Measurements from ENCODE around the gene BBLN.

BBLN gene

DNA sequence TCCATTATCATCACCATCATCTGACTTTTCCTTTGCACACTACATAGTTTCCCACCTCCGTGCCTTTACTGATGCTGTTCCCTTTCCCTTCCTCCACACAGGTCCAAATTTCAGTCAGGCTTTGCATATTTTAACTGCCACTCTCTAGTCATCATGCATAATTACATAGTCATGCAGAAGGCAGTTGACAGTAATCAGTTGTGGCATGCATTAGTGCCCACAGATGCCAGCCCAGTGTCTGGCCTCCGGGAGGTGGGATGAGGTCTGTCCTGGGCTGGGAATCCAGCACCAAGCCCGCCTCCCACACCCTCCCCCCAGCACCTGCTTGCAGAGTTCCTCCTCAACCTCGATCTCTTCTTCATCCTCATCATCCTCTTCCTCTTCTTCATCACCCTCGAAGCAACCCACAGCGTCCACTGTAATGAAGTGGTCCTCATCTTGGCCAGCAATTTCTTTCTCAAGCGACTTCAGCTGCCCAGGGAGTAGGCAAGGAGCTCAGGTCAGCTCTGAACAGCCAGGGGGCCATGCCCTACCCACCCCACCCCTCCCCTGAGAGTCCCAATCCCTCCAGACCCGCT is 8.8 kb downstream of the BBLN start:
- DNase-seq (ENCODE audit: low spot score) (peak; percentile 39), ATAC-seq (ENCODE audit: low read depth) (no peak)
- no peaks in the 10 kb centered on the region for H3K27me3 ChIP-seq (ENCODE audit: insufficient read depth, poor library complexity, severe bottlenecking)
- H3K4me1 ChIP-seq (ENCODE audit: insufficient read depth, poor library complexity, severe bottlenecking), result no peaks in the 10 kb centered on the region
- TF ChIP-seq, protein P1, sequence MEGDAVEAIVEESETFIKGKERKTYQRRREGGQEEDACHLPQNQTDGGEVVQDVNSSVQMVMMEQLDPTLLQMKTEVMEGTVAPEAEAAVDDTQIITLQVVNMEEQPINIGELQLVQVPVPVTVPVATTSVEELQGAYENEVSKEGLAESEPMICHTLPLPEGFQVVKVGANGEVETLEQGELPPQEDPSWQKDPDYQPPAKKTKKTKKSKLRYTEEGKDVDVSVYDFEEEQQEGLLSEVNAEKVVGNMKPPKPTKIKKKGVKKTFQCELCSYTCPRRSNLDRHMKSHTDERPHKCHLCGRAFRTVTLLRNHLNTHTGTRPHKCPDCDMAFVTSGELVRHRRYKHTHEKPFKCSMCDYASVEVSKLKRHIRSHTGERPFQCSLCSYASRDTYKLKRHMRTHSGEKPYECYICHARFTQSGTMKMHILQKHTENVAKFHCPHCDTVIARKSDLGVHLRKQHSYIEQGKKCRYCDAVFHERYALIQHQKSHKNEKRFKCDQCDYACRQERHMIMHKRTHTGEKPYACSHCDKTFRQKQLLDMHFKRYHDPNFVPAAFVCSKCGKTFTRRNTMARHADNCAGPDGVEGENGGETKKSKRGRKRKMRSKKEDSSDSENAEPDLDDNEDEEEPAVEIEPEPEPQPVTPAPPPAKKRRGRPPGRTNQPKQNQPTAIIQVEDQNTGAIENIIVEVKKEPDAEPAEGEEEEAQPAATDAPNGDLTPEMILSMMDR (IDR thresholded peaks at IDR 0.05; ENCODE audit: poor library complexity, severe bottlenecking), result no peak
- no peaks in the 10 kb centered on the region for H3K9me3 ChIP-seq (ENCODE audit: severe bottlenecking)
- H3K36me3 ChIP-seq (ENCODE audit: low read depth), result peaks cover 72% of the 10 kb centered on the region
- no peak overlapping the region for H3K27ac ChIP-seq (ENCODE audit: poor library complexity, severe bottlenecking)
- H3K4me3 ChIP-seq (ENCODE audit: severe bottlenecking), result no peak overlapping the region

DNA sequence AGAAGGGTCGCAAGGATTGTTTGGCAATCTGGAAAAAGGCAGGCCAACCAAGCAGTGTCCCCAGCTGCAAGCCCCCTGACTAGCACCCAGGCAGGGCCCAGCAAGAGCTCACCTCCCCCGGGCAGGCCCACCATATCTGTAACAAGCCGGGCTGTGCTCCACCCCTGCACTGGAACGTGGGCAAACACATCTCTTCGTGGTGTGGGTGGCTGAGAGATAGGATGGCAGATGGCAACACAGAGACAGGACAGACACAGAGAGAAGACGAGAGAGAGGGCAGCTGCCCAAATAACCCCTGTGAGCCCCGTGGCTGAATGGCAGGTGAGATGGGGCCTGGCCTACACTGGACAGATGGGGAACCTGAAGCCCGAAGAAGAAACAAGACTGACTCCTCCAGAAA is 9.4 kb downstream of the BBLN start:
- Histone ChIP-seq H3K4me3 (ENCODE audit: severe bottlenecking) (no peak overlapping the region), H3K36me3 (ENCODE audit: low read depth) (peaks cover 66% of the 10 kb centered on the region), H3K27ac (ENCODE audit: poor library complexity, severe bottlenecking) (no peak overlapping the region), H3K4me1 (ENCODE audit: insufficient read depth, poor library complexity, severe bottlenecking) (no peaks in the 10 kb centered on the region), H3K9me3 (ENCODE audit: severe bottlenecking) (no peaks in the 10 kb centered on the region), H3K27me3 (ENCODE audit: insufficient read depth, poor library complexity, severe bottlenecking) (no peaks in the 10 kb centered on the region)
- TF ChIP-seq, protein P1 (IDR thresholded peaks at IDR 0.05; ENCODE audit: poor library complexity, severe bottlenecking), result no peak
- ATAC-seq (ENCODE audit: low read depth) (no peak), DNase-seq (ENCODE audit: low spot score) (peak; percentile 45)

DNA sequence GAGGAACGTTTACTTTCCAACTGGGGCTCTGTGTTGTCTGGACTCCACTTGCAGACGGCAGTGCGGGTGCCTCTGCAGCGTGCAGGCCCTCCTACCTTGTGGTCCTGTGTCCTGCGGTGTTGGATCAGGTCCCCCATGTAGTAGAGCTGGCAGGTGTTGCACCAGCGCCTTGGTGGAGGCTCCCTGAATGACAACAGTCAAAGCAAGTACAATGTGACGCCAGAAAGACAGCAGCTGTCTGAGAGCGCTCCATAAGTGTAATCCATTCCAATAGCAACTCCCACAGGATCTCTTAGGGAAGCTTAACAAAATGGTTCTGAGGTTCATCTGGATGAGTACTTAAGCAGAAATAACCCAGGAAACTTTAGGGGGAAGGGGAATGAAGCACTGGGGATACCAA is 9.9 kb downstream of the BBLN start:
- TF ChIP-seq, protein P1 (IDR thresholded peaks at IDR 0.05; ENCODE audit: poor library complexity, severe bottlenecking), result no peak
- no peak overlapping the region for H3K27ac ChIP-seq (ENCODE audit: poor library complexity, severe bottlenecking)
- no peaks in the 10 kb centered on the region for H3K27me3 ChIP-seq (ENCODE audit: insufficient read depth, poor library complexity, severe bottlenecking)
- no peak overlapping the region for H3K4me3 ChIP-seq (ENCODE audit: severe bottlenecking)
- DNase-seq (ENCODE audit: low spot score) (no peak), ATAC-seq (ENCODE audit: low read depth) (no peak)
- peaks cover 66% of the 10 kb centered on the region for H3K36me3 ChIP-seq (ENCODE audit: low read depth)
- H3K4me1 ChIP-seq (ENCODE audit: insufficient read depth, poor library complexity, severe bottlenecking), result no peaks in the 10 kb centered on the region
- H3K9me3 ChIP-seq (ENCODE audit: severe bottlenecking), result no peaks in the 10 kb centered on the region

DNA sequence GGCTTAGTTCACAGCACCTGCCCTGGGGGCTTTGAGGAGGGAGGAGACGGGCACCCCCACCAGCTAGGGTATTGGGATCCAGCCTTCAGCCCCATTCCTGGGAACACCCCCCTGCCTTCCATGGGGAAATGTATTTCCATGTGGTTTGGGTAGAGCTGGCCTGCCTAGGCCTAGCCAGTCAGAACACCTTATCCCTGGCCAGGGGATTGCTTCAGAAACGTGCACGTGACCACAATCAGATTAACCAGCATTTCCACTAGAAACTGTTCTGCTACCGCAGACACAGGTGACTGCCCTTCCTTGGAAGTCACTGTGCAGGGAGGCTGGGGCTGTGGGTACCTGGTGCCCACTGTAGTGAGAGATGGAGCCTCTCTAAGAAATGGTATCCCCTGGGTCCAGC is 14.0 kb downstream of the BBLN start:
- Histone ChIP-seq H3K9me3 (ENCODE audit: severe bottlenecking) (no peaks in the 10 kb centered on the region), H3K36me3 (ENCODE audit: low read depth) (peaks cover 73% of the 10 kb centered on the region), H3K27ac (ENCODE audit: poor library complexity, severe bottlenecking) (no peak overlapping the region), H3K4me1 (ENCODE audit: insufficient read depth, poor library complexity, severe bottlenecking) (no peaks in the 10 kb centered on the region), H3K4me3 (ENCODE audit: severe bottlenecking) (no peak overlapping the region), H3K27me3 (ENCODE audit: insufficient read depth, poor library complexity, severe bottlenecking) (no peaks in the 10 kb centered on the region)
- DNase-seq (ENCODE audit: low spot score) (no peak), ATAC-seq (ENCODE audit: low read depth) (no peak)
- TF ChIP-seq, protein P1 (IDR thresholded peaks at IDR 0.05; ENCODE audit: poor library complexity, severe bottlenecking), result no peak

DNA sequence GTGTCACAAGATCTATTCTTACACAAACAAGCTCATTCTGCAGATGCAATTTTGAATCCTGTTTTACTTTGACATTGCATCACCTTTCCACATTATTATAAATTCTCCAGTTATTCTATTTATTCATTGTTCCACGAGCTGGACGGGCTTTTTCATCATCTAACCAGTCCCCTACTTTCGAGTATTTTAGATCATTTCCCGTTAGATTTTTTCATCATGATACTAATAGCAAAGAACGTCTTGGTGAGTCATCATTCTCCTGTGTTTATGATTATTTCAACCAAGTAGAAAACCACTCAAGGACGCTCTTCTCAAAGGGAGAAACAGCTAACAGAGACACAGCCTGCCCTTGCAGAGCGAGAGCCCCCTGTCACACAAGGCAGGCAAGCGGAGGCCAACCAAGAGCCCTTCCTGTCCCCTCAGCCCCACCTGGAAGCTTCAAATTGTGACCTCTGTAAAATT is 15.1 kb downstream of the BBLN start:
- Histone ChIP-seq H3K27ac (ENCODE audit: poor library complexity, severe bottlenecking) (no peak overlapping the region), H3K36me3 (ENCODE audit: low read depth) (peaks cover 75% of the 10 kb centered on the region), H3K9me3 (ENCODE audit: severe bottlenecking) (no peaks in the 10 kb centered on the region), H3K27me3 (ENCODE audit: insufficient read depth, poor library complexity, severe bottlenecking) (no peaks in the 10 kb centered on the region), H3K4me3 (ENCODE audit: severe bottlenecking) (no peak overlapping the region), H3K4me1 (ENCODE audit: insufficient read depth, poor library complexity, severe bottlenecking) (no peaks in the 10 kb centered on the region)
- ATAC-seq (ENCODE audit: low read depth), result no peak
- TF ChIP-seq, protein P1 (IDR thresholded peaks at IDR 0.05; ENCODE audit: poor library complexity, severe bottlenecking), result no peak
- no peak for DNase-seq (ENCODE audit: low spot score)

Measured in RWPE2 (cell line).